OCI-LY7 (cell line): ENCODE data around the gene PRPF18. TPM values are rescaled to one million over a fixed set of nuclear protein-coding genes. Genes with fewer than 3 reads are reported as not detected.

Experiments
- BruUV-seq: library from RNA; stranded (reverse); fragments of 400-500 nt; replicated peaks from 2 replicates; lab custom pipeline; 2021; lab: Mats Ljungman, UMichigan
- CTCF ChIA-PET: fragments of 300-600 bp; sonication (Branson Sonifier 250); formaldehyde crosslinking; loops from one replicate; lab custom pipeline; 2022; ENCODE audit warnings: antibody characterized with exemption; ENCODE audit not compliant: unreplicated experiment; lab: Charles Lee
- POLR2A ChIA-PET: fragments of 300-600 bp; sonication (Branson Sonifier 250); formaldehyde crosslinking; loops from one replicate; lab custom pipeline; 2022; ENCODE audit warnings: antibody characterized with exemption; lab: Charles Lee
- DNase-seq: peaks from one replicate; pipeline ENCODE4 v3.0.0-alpha.2; 2015; ENCODE audit warnings: low spot score
- H2AFZ ChIP-seq: fragments of 200-600 bp; sonication (generic), shearing (Covaris generic); 2 replicates; pipeline ENCODE4 v1.6.1; 2014; ENCODE audit warnings: mild to moderate bottlenecking, antibody characterized with exemption, low read length, moderate library complexity
- H3K27ac ChIP-seq: fragments of 200-600 bp; sonication (generic); 2 replicates; pipeline ENCODE4 v1.5.1; 2014; ENCODE audit warnings: mixed run types, low read depth, mild to moderate bottlenecking, moderate library complexity, low read length, inconsistent platforms; ENCODE audit not compliant: poor library complexity, severe bottlenecking
- H3K36me3 ChIP-seq: fragments of 200-600 bp; sonication (generic); 2 replicates; pipeline ENCODE4 v1.6.1; 2014; ENCODE audit warnings: mild to moderate bottlenecking, antibody characterized with exemption, low read length, moderate library complexity, mixed read lengths; ENCODE audit not compliant: insufficient read depth
- H3K4me1 ChIP-seq: fragments of 200-600 bp; sonication (generic); 2 replicates; pipeline ENCODE4 v1.5.1; 2014; ENCODE audit warnings: mild to moderate bottlenecking, low read length; ENCODE audit not compliant: insufficient read depth, poor library complexity, severe bottlenecking
- H3K4me2 ChIP-seq: fragments of 200-600 bp; sonication (generic); 2 replicates; pipeline ENCODE4 v1.6.1; 2014; ENCODE audit warnings: mild to moderate bottlenecking, low read length
- H3K4me3 ChIP-seq: fragments of 200-600 bp; sonication (generic); 2 replicates; pipeline ENCODE4 v1.5.1; 2014; ENCODE audit warnings: mild to moderate bottlenecking, low read depth, low read length; ENCODE audit not compliant: poor library complexity, severe bottlenecking
- H3K79me2 ChIP-seq: fragments of 200-600 bp; sonication (generic); 2 replicates; pipeline ENCODE4 v1.6.1; 2016; ENCODE audit warnings: low read depth, mild to moderate bottlenecking, low read length, moderate library complexity, mixed read lengths; ENCODE audit not compliant: insufficient read depth
- H3K9me2 ChIP-seq: fragments of 200-600 bp; sonication (generic); 2 replicates; pipeline ENCODE4 v1.6.1; 2016; ENCODE audit warnings: mild to moderate bottlenecking, low read length, mixed read lengths; ENCODE audit not compliant: insufficient read depth
- H3K9me3 ChIP-seq: fragments of 200-600 bp; sonication (generic); 2 replicates; pipeline ENCODE4 v1.6.1; 2014; ENCODE audit warnings: mild to moderate bottlenecking, mixed run types, low read length, mixed read lengths
- H4K20me1 ChIP-seq: fragments of 200-600 bp; sonication (generic); 2 replicates; pipeline ENCODE4 v1.6.1; 2014; ENCODE audit warnings: mild to moderate bottlenecking, antibody characterized with exemption, low read length, moderate library complexity, mixed read lengths; ENCODE audit not compliant: insufficient read depth
- EZH2phosphoT487 ChIP-seq: fragments of 200-600 bp; sonication (generic); IDR thresholded peaks from 2 replicates; pipeline ENCODE4 v1.6.1; 2018; ENCODE audit warnings: low read depth, borderline replicate concordance, mild to moderate bottlenecking, mixed run types, antibody characterized with exemption, low read length, moderate library complexity, mixed read lengths
- intact Hi-C: fragments of 100-400 bp; cut with micrococcal nuclease; formaldehyde crosslinking; loops from one replicate; pipeline ENCODE4 v1.10.0; 2022; ENCODE audit not compliant: unreplicated experiment
- total RNA-seq, 2 experiments: library from RNA; depleted of rRNA in 1 of 2; stranded (reverse); fragments of >200 nt in 1 of 2; shearing (Covaris generic) in 1 of 2; gene quantifications; 2 replicates each; pipeline ENCODE4 v1.2.3, GENCODE V29; 2014 to 2022
- TF ChIP-seq, protein P1 (sequence below): fragments of 200-600 bp; sonication (generic); conservative IDR thresholded peaks from 2 replicates; pipeline ENCODE4 v1.5.1; 2014; ENCODE audit warnings: mild to moderate bottlenecking, antibody characterized with exemption, low read length, moderate library complexity, mixed read lengths

The PRPF18 gene
- total RNA-seq, 2 experiments from 2014 or later: 21.1 to 23.3 TPM

DNA sequence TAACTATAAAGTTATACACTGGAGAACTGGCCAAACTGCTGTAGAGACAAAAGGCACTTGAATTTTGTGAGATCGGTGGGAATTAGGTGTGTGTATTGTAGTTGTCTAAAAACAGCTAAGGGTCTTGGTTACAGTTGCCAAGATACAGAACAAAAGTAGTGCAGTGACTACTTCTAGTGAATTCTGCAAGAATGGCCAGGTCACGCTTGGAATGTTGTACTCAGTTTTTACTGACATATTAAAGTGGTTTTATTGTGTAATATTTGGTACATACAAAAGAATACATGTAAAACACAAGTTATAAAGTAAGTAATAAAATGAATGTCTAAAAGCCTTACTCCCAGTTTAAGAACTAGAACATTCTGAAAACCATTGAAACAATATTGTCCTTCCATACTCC, 42.4 kb downstream of the PRPF18 start:
- CTCF ChIA-PET: no interaction called here

GRCh38 chr10:13630231-13630630, 43.5 kb downstream of the PRPF18 start:
- Histone ChIP-seq H3K4me3 (no peak overlapping the region), H3K36me3 (peaks cover 6% of the 10 kb centered on the region; the same call in 1 of the 2 replicates), H3K79me2 (no peaks in the 10 kb centered on the region), H4K20me1 (no peaks in the 10 kb centered on the region), H2AFZ (no peak overlapping the region), H3K9me2 (no peaks in the 10 kb centered on the region), H3K4me2 (no peak overlapping the region), H3K4me1 (no peaks in the 10 kb centered on the region), H3K27ac (no peak overlapping the region), H3K9me3 (no peaks in the 10 kb centered on the region)
- no peak for DNase-seq
- BruUV-seq: no TSS peak
- ChIA-PET POLR2A (interaction anchor here (1.1 kb wide), 1 partner anchor 11 kb away, joined by 3 read pairs; no protein-coding TSS in a partner anchor), CTCF (no interaction called here)
- intact Hi-C loops: no loop called here
- TF ChIP-seq, protein P1, sequence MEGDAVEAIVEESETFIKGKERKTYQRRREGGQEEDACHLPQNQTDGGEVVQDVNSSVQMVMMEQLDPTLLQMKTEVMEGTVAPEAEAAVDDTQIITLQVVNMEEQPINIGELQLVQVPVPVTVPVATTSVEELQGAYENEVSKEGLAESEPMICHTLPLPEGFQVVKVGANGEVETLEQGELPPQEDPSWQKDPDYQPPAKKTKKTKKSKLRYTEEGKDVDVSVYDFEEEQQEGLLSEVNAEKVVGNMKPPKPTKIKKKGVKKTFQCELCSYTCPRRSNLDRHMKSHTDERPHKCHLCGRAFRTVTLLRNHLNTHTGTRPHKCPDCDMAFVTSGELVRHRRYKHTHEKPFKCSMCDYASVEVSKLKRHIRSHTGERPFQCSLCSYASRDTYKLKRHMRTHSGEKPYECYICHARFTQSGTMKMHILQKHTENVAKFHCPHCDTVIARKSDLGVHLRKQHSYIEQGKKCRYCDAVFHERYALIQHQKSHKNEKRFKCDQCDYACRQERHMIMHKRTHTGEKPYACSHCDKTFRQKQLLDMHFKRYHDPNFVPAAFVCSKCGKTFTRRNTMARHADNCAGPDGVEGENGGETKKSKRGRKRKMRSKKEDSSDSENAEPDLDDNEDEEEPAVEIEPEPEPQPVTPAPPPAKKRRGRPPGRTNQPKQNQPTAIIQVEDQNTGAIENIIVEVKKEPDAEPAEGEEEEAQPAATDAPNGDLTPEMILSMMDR: no peak
- TF ChIP-seq EZH2phosphoT487: no peak

More for the DNA sequence above, 42.4 kb downstream of the PRPF18 start:
- Histone ChIP-seq H3K27ac (no peak overlapping the region), H3K79me2 (no peaks in the 10 kb centered on the region), H3K9me2 (no peaks in the 10 kb centered on the region), H3K4me2 (no peak overlapping the region), H3K4me1 (no peaks in the 10 kb centered on the region), H2AFZ (no peak overlapping the region), H4K20me1 (no peaks in the 10 kb centered on the region), H3K4me3 (no peak overlapping the region), H3K36me3 (peaks cover 6% of the 10 kb centered on the region; the same call in 1 of the 2 replicates), H3K9me3 (no peaks in the 10 kb centered on the region)
- POLR2A ChIA-PET: interaction anchor here (0.6 to 0.8 kb wide), 3 partner anchors 8 to 352 kb away, joined by 3 read pairs; no protein-coding TSS in a partner anchor
- no TSS peak for BruUV-seq
- no peak for TF ChIP-seq EZH2phosphoT487
- TF ChIP-seq, protein P1: no peak
- intact Hi-C loops: no loop called here
- DNase-seq: no peak

DNA sequence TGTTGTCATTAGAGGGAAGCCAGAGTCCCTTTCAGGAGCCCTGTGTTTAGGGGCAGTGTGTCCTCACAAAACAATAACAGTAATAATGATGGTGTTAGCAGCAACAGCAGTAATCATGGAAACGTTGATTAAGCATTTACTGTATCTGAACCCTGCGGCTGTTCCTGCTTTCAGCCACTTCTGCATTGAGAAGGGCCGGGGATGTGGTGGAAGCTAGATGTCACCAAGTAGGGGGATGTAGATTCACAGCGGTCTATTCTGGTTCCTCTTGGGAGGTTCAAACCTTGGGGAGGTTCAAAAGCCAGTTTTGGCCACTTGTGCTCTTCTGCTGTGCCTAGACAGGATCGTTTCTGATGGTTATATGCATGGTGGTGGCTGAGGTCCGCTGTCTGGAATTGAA, 44.8 kb downstream of the PRPF18 start:
- TF ChIP-seq EZH2phosphoT487: no peak
- TF ChIP-seq, protein P1: no peak
- Histone ChIP-seq H3K4me1 (no peaks in the 10 kb centered on the region), H2AFZ (no peak overlapping the region), H4K20me1 (no peaks in the 10 kb centered on the region), H3K36me3 (peaks cover 6% of the 10 kb centered on the region; the same call in 1 of the 2 replicates), H3K27ac (no peak overlapping the region), H3K9me3 (no peaks in the 10 kb centered on the region), H3K79me2 (no peaks in the 10 kb centered on the region), H3K9me2 (no peaks in the 10 kb centered on the region), H3K4me3 (no peak overlapping the region), H3K4me2 (no peak overlapping the region)
- no TSS peak for BruUV-seq
- POLR2A ChIA-PET: no interaction called here
- no peak for DNase-seq
- CTCF ChIA-PET: no interaction called here
- intact Hi-C loops: no loop called here
